H4 (cell line): ENCODE data around the gene CLCN5. TPM values are rescaled to one million over a fixed set of nuclear protein-coding genes. Genes with fewer than 3 reads are reported as not detected.
"Not testable (repeated sequence)": the region's sequence is repeated elsewhere in the genome, so short reads cannot be mapped to it uniquely, and the experiment has no call there.

Experiments used
- DNase-seq: peaks from one replicate; pipeline ENCODE4 v3.0.0-alpha.2; 2015; ENCODE audit warnings: low spot score
- total RNA-seq: library from RNA; depleted of rRNA; stranded (reverse); fragments of >200 nt; shearing (Covaris generic); gene quantifications from 2 replicates; pipeline ENCODE4 v1.2.3, GENCODE V29; 2014

The CLCN5 gene
- total RNA-seq, 1 experiment from 2014 or later, result 3.6 TPM

GRCh38 chrX:49995795-49996455 lies 73.5 kb downstream of the CLCN5 start:
- DNase-seq, result no peak

GRCh38 chrX:49996474-49996873 lies 74.1 kb downstream of the CLCN5 start:
- no peak for DNase-seq

- DNase-seq, result no peak
Measured at GRCh38 chrX:49999087-49999486, 76.7 kb downstream of the CLCN5 start.

- DNase-seq, result no peak
Measured at GRCh38 chrX:50000937-50001542, 78.6 kb downstream of the CLCN5 start.

GRCh38 chrX:50002067-50002714 lies 79.8 kb downstream of the CLCN5 start:
- DNase-seq, result no peak

- DNase-seq, result no peak
Measured at GRCh38 chrX:50003467-50003866, 81.1 kb downstream of the CLCN5 start.

GRCh38 chrX:50003927-50004326 lies 81.5 kb downstream of the CLCN5 start:
- DNase-seq, result no peak

- DNase-seq, result not testable (repeated sequence)
Measured at GRCh38 chrX:50025591-50025990, 103.2 kb downstream of the CLCN5 start.

GRCh38 chrX:50035126-50035525 lies 112.7 kb downstream of the CLCN5 start:
- no peak for DNase-seq

- no peak for DNase-seq
Measured at GRCh38 chrX:50036426-50036825, 114.0 kb downstream of the CLCN5 start.

- no peak for DNase-seq
Measured at GRCh38 chrX:50045823-50046222, 123.4 kb downstream of the CLCN5 start.

GRCh38 chrX:50049228-50049627 lies 126.8 kb downstream of the CLCN5 start:
- no peak for DNase-seq

GRCh38 chrX:50054147-50054546 lies 131.8 kb downstream of the CLCN5 start:
- DNase-seq, result no peak

- DNase-seq, result no peak
Measured at GRCh38 chrX:50066318-50066937, 144.0 kb downstream of the CLCN5 start.

- DNase-seq, result no peak
Measured at GRCh38 chrX:50067435-50068284, 145.3 kb downstream of the CLCN5 start.

GRCh38 chrX:50068285-50068563 lies 145.8 kb downstream of the CLCN5 start:
- DNase-seq, result no peak

- no peak for DNase-seq
Measured at GRCh38 chrX:50068893-50069292, 146.5 kb downstream of the CLCN5 start.

GRCh38 chrX:50071494-50071893 lies 149.1 kb downstream of the CLCN5 start:
- no peak for DNase-seq

- DNase-seq, result no peak
Measured at GRCh38 chrX:50072110-50072509, 149.7 kb downstream of the CLCN5 start.

GRCh38 chrX:50073601-50074000 lies 151.2 kb downstream of the CLCN5 start:
- DNase-seq, result no peak

- DNase-seq, result no peak
Measured at GRCh38 chrX:50075630-50076339, 153.4 kb downstream of the CLCN5 start.
